H1 (cell line): ENCODE results near the gene GPN2. TPM values are rescaled to one million over a fixed set of nuclear protein-coding genes. Genes with fewer than 3 reads are reported as not detected.

Experiments
- CTCF ChIA-PET: fragments of 300-600 bp; sonication (Branson Sonifier 250); formaldehyde crosslinking; loops from one replicate; lab custom pipeline; 2021; ENCODE audit not compliant: partially characterized antibody; lab: Charles Lee
- POLR2A ChIA-PET: fragments of 300-600 bp; sonication (Branson Sonifier 250); formaldehyde crosslinking; loops from one replicate; lab custom pipeline; 2021; ENCODE audit warnings: inconsistent platforms; ENCODE audit not compliant: partially characterized antibody; lab: Charles Lee
- DNase-seq, 2 experiments: peaks; one replicate each; pipeline versions ENCODE4 v3.0.0 to v3.0.0-alpha.2; 2010 to 2022; ENCODE audit warnings: low spot score in 2 of 2, low read depth in 1 of 2, mixed read lengths in 1 of 2
- FAIRE-seq: peaks from 2 replicates; lab custom pipeline; 2011; peaks lifted over from hg19 to GRCh38; lab: Jason Lieb, UNC
- H2AFZ ChIP-seq: 2 replicates; pipeline ENCODE4 v1.8.1; 2012; ENCODE audit warnings: low read length, inconsistent platforms
- H2AK5ac ChIP-seq: 2 replicates; pipeline ENCODE4 v1.6.1; 2013; ENCODE audit warnings: low read depth, low read length
- H2BK120ac ChIP-seq: replicated peaks from 2 replicates; pipeline ENCODE3; 2013; ENCODE audit warnings: low read depth, low read length, inconsistent platforms
- H2BK12ac ChIP-seq: 2 replicates; pipeline ENCODE4 v1.6.1; 2013; ENCODE audit warnings: low read depth, low read length
- H2BK15ac ChIP-seq: 2 replicates; pipeline ENCODE4 v1.6.1; 2013; ENCODE audit warnings: low read length
- H2BK20ac ChIP-seq: 2 replicates; pipeline ENCODE4 v1.6.1; 2013; ENCODE audit warnings: low read length
- H2BK5ac ChIP-seq: 2 replicates; pipeline ENCODE4 v1.6.1; 2013; ENCODE audit warnings: low read depth, low read length
- H3K14ac ChIP-seq: 2 replicates; pipeline ENCODE4 v1.6.1; 2013; ENCODE audit warnings: inconsistent platforms; ENCODE audit not compliant: insufficient read length
- H3K18ac ChIP-seq: 2 replicates; pipeline ENCODE4 v1.6.1; 2013; ENCODE audit warnings: low read length; ENCODE audit errors: extremely low read depth
- H3K23ac ChIP-seq: 2 replicates; pipeline ENCODE4 v1.6.1; 2013; ENCODE audit warnings: inconsistent platforms; ENCODE audit not compliant: insufficient read length
- H3K23me2 ChIP-seq: 2 replicates; pipeline ENCODE4 v1.6.1; 2013; ENCODE audit warnings: low read depth, low read length
- H3K27ac ChIP-seq: 2 replicates; pipeline ENCODE4 v1.6.1; 2011; ENCODE audit warnings: low read depth, low read length, inconsistent platforms
- H3K27me3 ChIP-seq, 4 experiments: replicated peaks in 1 of 4; 1 replicate in 1 of 4; 2 replicates in 3 of 4; pipeline versions ENCODE4 v1.6.1 to v1.8.1; 2011 to 2013; ENCODE audit warnings: low read length in 3 of 4, mild to moderate bottlenecking in 3 of 4, inconsistent platforms in 2 of 4, mixed read lengths in 2 of 4, moderate library complexity in 1 of 4; ENCODE audit not compliant: control insufficient read depth in 3 of 4, insufficient read depth in 3 of 4; ENCODE audit errors: extremely low read depth in 1 of 4
- H3K36me3 ChIP-seq, 4 experiments: 2 replicates each; pipeline versions ENCODE4 v1.6.1 to v1.8.1; 2011 to 2013; ENCODE audit warnings: mild to moderate bottlenecking in 4 of 4, low read length in 3 of 4, moderate library complexity in 2 of 4, control low read depth in 1 of 4, inconsistent platforms in 1 of 4; ENCODE audit not compliant: insufficient read depth in 4 of 4, control insufficient read depth in 2 of 4
- H3K4ac ChIP-seq: replicated peaks from 2 replicates; pipeline ENCODE3; 2013; ENCODE audit warnings: low read length, low read depth, mixed read lengths, inconsistent platforms; ENCODE audit not compliant: insufficient read length
- H3K4me1 ChIP-seq, 4 experiments: replicated peaks in 1 of 4; 1 replicate in 1 of 4; 2 replicates in 3 of 4; pipeline versions ENCODE4 v1.6.1 to v1.8.1; 2011 to 2013; ENCODE audit warnings: low read length in 3 of 4, inconsistent platforms in 2 of 4, mixed read lengths in 1 of 4; ENCODE audit not compliant: insufficient read depth in 4 of 4, control insufficient read depth in 3 of 4
- H3K4me2 ChIP-seq, 2 experiments: 2 replicates each; pipeline versions ENCODE4 v1.6.1 to v1.8.1; 2011 to 2013; ENCODE audit warnings: low read depth in 2 of 2, low read length in 2 of 2, control low read depth in 1 of 2, inconsistent platforms in 1 of 2, mild to moderate bottlenecking in 1 of 2; ENCODE audit not compliant: insufficient read depth in 1 of 2
- H3K4me3 ChIP-seq, 4 experiments: fragments of 200-600, 300-600 bp in 1 of 4; sonication (generic), shearing (Covaris generic), sonication (Bioruptor Twin) in 1 of 4; 2 replicates each; pipeline versions ENCODE4 v1.5.1 to v1.8.1; 2011 to 2016; ENCODE audit warnings: low read length in 4 of 4, low read depth in 3 of 4, control low read depth in 2 of 4, inconsistent platforms in 2 of 4, mild to moderate bottlenecking in 2 of 4, mixed read lengths in 1 of 4, moderate library complexity in 1 of 4; ENCODE audit not compliant: insufficient read depth in 2 of 4; ENCODE audit errors: extremely low read depth in 1 of 4
- H3K56ac ChIP-seq: replicated peaks from 2 replicates; pipeline ENCODE3; 2013; ENCODE audit warnings: low read depth, mild to moderate bottlenecking, mixed read lengths, low read length, inconsistent platforms; ENCODE audit not compliant: insufficient read length
- H3K79me1 ChIP-seq: 2 replicates; pipeline ENCODE4 v1.6.1; 2013; ENCODE audit warnings: low read depth, low read length, control low read depth
- H3K79me2 ChIP-seq, 2 experiments: 2 replicates each; pipeline versions ENCODE4 v1.6.1 to v1.8.1; 2012 to 2013; ENCODE audit warnings: low read length in 2 of 2, mild to moderate bottlenecking in 2 of 2, inconsistent platforms in 1 of 2; ENCODE audit not compliant: insufficient read depth in 2 of 2, control insufficient read depth in 1 of 2
- H3K9ac ChIP-seq, 4 experiments: replicated peaks in 1 of 4; 1 replicate in 1 of 4; 2 replicates in 3 of 4; pipeline versions ENCODE4 v1.6.1 to v1.8.1; 2011 to 2013; ENCODE audit warnings: low read depth in 3 of 4, low read length in 3 of 4, control low read depth in 2 of 4, mild to moderate bottlenecking in 2 of 4, moderate library complexity in 2 of 4, inconsistent platforms in 1 of 4; ENCODE audit errors: extremely low read depth in 1 of 4
- H3K9me3 ChIP-seq, 2 experiments: 2 replicates each; pipeline versions ENCODE4 v1.6.1 to v1.8.1; 2012 to 2013; ENCODE audit warnings: mild to moderate bottlenecking in 2 of 2, moderate library complexity in 2 of 2, control low read depth in 1 of 2, inconsistent platforms in 1 of 2, low read depth in 1 of 2, low read length in 1 of 2, mixed read lengths in 1 of 2; ENCODE audit not compliant: insufficient read depth in 2 of 2
- H4K20me1 ChIP-seq, 2 experiments: replicated peaks in 1 of 2; 2 replicates each; pipeline versions ENCODE3 to v1.8.1; 2011 to 2013; ENCODE audit warnings: inconsistent platforms in 2 of 2, low read length in 2 of 2, mild to moderate bottlenecking in 1 of 2; ENCODE audit not compliant: insufficient read depth in 2 of 2, control insufficient read depth in 1 of 2
- H4K5ac ChIP-seq: 2 replicates; pipeline ENCODE4 v1.6.1; 2013; ENCODE audit warnings: low read length, low read depth, mixed read lengths, inconsistent platforms; ENCODE audit not compliant: insufficient read length
- H4K8ac ChIP-seq: 2 replicates; pipeline ENCODE4 v1.8.0; 2013; ENCODE audit warnings: mild to moderate bottlenecking, moderate library complexity, low read length, inconsistent platforms; ENCODE audit not compliant: insufficient read depth; ENCODE audit errors: extremely low read depth
- H4K91ac ChIP-seq: replicated peaks from 2 replicates; pipeline ENCODE3; 2013; ENCODE audit warnings: low read length, mixed read lengths, inconsistent platforms; ENCODE audit not compliant: insufficient read length
- ASH2L ChIP-seq: fragments of 200-600, 300-600 bp; sonication (generic); IDR thresholded peaks from one replicate; pipeline ENCODE4 v1.7.1; 2017; ENCODE audit warnings: low read length
- BCL11A ChIP-seq, 2 experiments: IDR thresholded peaks; one replicate each; pipeline ENCODE4 v1.6.1; 2011; ENCODE audit warnings: low read depth in 2 of 2, low read length in 2 of 2, mild to moderate bottlenecking in 2 of 2
- EZH2 ChIP-seq: fragments of 200-600 bp; sonication (generic); IDR thresholded peaks from 2 replicates; pipeline ENCODE4 v1.7.1; 2012; ENCODE audit warnings: low read depth, mild to moderate bottlenecking, moderate library complexity, low read length, inconsistent platforms; ENCODE audit not compliant: severe bottlenecking
- KDM4A ChIP-seq: IDR thresholded peaks from one replicate; pipeline ENCODE4 v1.7.1; 2012; ENCODE audit warnings: low read depth, mild to moderate bottlenecking, moderate library complexity, low read length, inconsistent platforms; ENCODE audit not compliant: severe bottlenecking
- POLR2AphosphoS5 ChIP-seq: IDR thresholded peaks from 2 replicates; pipeline ENCODE4 v1.6.1; 2011; ENCODE audit warnings: low read depth, low read length
- RBBP5 ChIP-seq: IDR thresholded peaks from 2 replicates; pipeline ENCODE4 v1.7.1; 2012; ENCODE audit warnings: low read depth, mild to moderate bottlenecking, inconsistent platforms, low read length, moderate library complexity, borderline replicate concordance
- SIX5 ChIP-seq: IDR thresholded peaks from 2 replicates; pipeline ENCODE4 v1.6.1; 2011; ENCODE audit warnings: mild to moderate bottlenecking, low read depth, low read length
- TAF7 ChIP-seq: optimal IDR thresholded peaks from 2 replicates; pipeline ENCODE3; 2011; ENCODE audit warnings: low read depth, mild to moderate bottlenecking, inconsistent platforms, low read length, moderate library complexity, borderline replicate concordance
- TEAD4 ChIP-seq: IDR thresholded peaks from 2 replicates; pipeline ENCODE4 v1.6.1; 2012; ENCODE audit warnings: low read depth, low read length, inconsistent platforms, mixed read lengths
- WGBS, 2 experiments: shearing (Covaris generic) in 1 of 2; methylation state at CpG; one replicate each; pipeline versions ENCODE4 v1.1.6 to v1.1.7; 2013 to 2015; ENCODE audit warnings: low lambda C conversion rate in 2 of 2, mixed read lengths in 2 of 2, inconsistent platforms in 1 of 2, low coverage in 1 of 2, missing lambda C conversion rate in 1 of 2; ENCODE audit not compliant: insufficient replicate concordance in 2 of 2, insufficient coverage in 1 of 2, insufficient read length in 1 of 2; ENCODE audit errors: extremely low coverage in 1 of 2, missing lambda C conversion rate in 1 of 2; 5-methylcytosine and 5-hydroxymethylcytosine counted together
- polyA plus RNA-seq, 7 experiments: library from polyadenylated mRNA; depleted of rRNA in 3 of 7; stranded (reverse) in 5 of 7; unstranded in 2 of 7; fragments of >200 nt in 5 of 7; fragments of 200-250 nt in 2 of 7; gene quantifications; 1 replicate in 5 of 7; 2 replicates in 1 of 7; 4 replicates in 1 of 7; pipeline versions ENCODE4 v1.2.1 to v1.2.3, GENCODE V29; 2011 to 2013; ENCODE audit warnings: missing spikeins in 2 of 7, mixed read lengths in 2 of 7
- total RNA-seq: library from RNA; stranded (reverse); fragmentation: NEBNext Ultra II Directional; extraction: Animal tissue kit (Norgen Biotek cat#: 25700); gene quantifications from 2 replicates; pipeline ENCODE4 v1.2.1, GENCODE V29; 2021
- TF ChIP-seq, protein P1 (sequence below), 3 experiments: IDR thresholded peaks; 1 replicate in 2 of 3; 2 replicates in 1 of 3; pipeline versions ENCODE4 v1.5.1 to v1.6.1; 2011; ENCODE audit warnings: low read length in 3 of 3, mild to moderate bottlenecking in 3 of 3, inconsistent platforms in 2 of 3, low read depth in 1 of 3, moderate library complexity in 1 of 3; ENCODE audit not compliant: insufficient read depth in 1 of 3; ENCODE audit errors: control extremely low read depth in 1 of 3

GPN2 gene
- total and polyA plus RNA-seq, 2 of the 8 experiments (the other 6 are each of a cell fraction or from before 2014, with no cell fraction given), result 27.3 to 36.8 TPM

DNA sequence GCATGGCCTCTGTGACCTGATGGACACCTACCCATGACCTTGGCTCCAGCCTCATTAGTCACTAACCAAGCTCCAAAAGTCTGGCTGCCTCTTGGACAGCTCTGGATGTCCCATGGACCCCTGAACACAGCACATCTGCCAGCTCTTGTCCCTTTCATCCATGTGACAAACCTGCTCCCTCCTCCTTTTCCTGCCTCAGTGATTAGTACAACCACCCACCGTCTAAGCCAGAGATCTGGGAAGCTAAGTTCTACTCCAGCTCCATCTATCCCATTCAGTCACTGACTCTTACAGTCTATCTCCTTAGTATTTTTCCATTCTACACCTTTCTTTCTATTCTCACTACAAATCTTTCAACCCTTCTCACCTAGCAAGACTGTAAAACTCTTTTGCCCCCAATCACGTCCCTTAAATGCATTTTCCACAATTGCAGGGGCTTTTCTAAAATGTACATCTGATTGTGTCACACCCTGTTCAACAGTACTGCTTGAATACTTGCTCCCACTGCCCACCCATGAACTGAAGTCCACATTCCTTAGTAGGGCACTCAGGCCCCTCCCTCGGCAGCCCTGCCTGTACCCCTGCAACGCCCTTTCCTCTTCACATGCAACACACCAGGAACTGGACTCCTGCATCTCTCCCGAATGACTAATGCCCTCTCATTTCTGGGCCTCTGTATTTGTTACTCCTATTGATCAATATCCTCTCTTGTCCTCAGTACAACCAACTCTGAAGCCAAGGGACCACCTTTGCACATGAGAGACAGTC is 7.2 kb downstream of the GPN2 start:
- Histone ChIP-seq H3K79me2 (no peaks in the 10 kb centered on the region), H3K23me2 (no peaks in the 10 kb centered on the region), H3K4me2 (no peak overlapping the region), H3K18ac (no peak overlapping the region), H3K14ac (no peak overlapping the region), H4K20me1 (peaks cover 0 to 2% of the 10 kb centered on the region in 2 experiments), H3K9me3 (no peaks in the 10 kb centered on the region), H2BK5ac (no peak overlapping the region), H3K27me3 (no peaks in the 10 kb centered on the region), H4K8ac (no peak overlapping the region), H3K4me3 (no peak overlapping the region), H3K23ac (no peak overlapping the region), H2AK5ac (no peak overlapping the region), H3K4me1 (no peaks in the 10 kb centered on the region), H2BK120ac (no peak overlapping the region), H2BK12ac (no peak overlapping the region), H2AFZ (no peak overlapping the region), H3K27ac (no peak overlapping the region), H3K56ac (no peak overlapping the region), H4K91ac (no peak overlapping the region), H3K9ac (no peak overlapping the region), H3K79me1 (no peaks in the 10 kb centered on the region; the same call in 1 of the 2 replicates), H2BK20ac (no peak overlapping the region), H3K36me3 (peaks cover 23 to 67% (median 46%) of the 10 kb centered on the region in 4 experiments), H4K5ac (no peak overlapping the region), H2BK15ac (no peak overlapping the region), H3K4ac (no peak overlapping the region)
- 87 to 100% methylated on average over 1 to 5 of the region's 5 CpGs for WGBS, 2 experiments
- DNase-seq (no peak), FAIRE-seq (no peak)
- ChIA-PET POLR2A (interaction anchor here (0.7 to 3.0 kb wide), 5 partner anchors 15 to 50 kb away, joined by 3 to 7 read pairs (median 5); partner anchors contain the start of genes GPATCH3 and SFN), CTCF (interaction anchor here (0.6 to 31.7 kb wide), 4 partner anchors 19 to 293 kb away, joined by 3 to 547 read pairs (median 30); partner anchors contain the start of gene SFN)
- TF ChIP-seq KDM4A (no peak), TAF7 (no peak), ASH2L (no peak), RBBP5 (no peak), POLR2AphosphoS5 (no peak), SIX5 (no peak), BCL11A (IDR thresholded peaks at IDR 0.05; ENCODE audit: low read depth in 2 of 2, low read length in 2 of 2) (no peak), EZH2 (no peak), TEAD4 (no peak)
- TF ChIP-seq, protein P1, sequence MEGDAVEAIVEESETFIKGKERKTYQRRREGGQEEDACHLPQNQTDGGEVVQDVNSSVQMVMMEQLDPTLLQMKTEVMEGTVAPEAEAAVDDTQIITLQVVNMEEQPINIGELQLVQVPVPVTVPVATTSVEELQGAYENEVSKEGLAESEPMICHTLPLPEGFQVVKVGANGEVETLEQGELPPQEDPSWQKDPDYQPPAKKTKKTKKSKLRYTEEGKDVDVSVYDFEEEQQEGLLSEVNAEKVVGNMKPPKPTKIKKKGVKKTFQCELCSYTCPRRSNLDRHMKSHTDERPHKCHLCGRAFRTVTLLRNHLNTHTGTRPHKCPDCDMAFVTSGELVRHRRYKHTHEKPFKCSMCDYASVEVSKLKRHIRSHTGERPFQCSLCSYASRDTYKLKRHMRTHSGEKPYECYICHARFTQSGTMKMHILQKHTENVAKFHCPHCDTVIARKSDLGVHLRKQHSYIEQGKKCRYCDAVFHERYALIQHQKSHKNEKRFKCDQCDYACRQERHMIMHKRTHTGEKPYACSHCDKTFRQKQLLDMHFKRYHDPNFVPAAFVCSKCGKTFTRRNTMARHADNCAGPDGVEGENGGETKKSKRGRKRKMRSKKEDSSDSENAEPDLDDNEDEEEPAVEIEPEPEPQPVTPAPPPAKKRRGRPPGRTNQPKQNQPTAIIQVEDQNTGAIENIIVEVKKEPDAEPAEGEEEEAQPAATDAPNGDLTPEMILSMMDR (IDR thresholded peaks at IDR 0.05; ENCODE audit: control extremely low read depth in 1 of 3, insufficient read depth in 1 of 3, low read depth in 1 of 3, low read length in 3 of 3), result no peak
